Activated T-cell treated with anti-CD3 and anti-CD28 coated beads, Interleukin-2, amount 50 U/mL, for 24 hours (primary cell): ENCODE results near the gene GNAT1.
A peak's percentile ranks its signal among the peaks of the same experiment; 100 is the strongest.

Source experiments
- DNase-seq: peaks from one replicate; pipeline ENCODE4 v3.0.0-alpha.2; 2020
- H3K27ac Mint-ChIP-seq: 2 replicates; pipeline ENCODE4 v1.8.0; 2020; ENCODE audit warnings: mild to moderate bottlenecking, mixed read lengths
- H3K27me3 Mint-ChIP-seq: 2 replicates; pipeline ENCODE4 v1.8.0; 2020; ENCODE audit warnings: mixed read lengths
- H3K36me3 Mint-ChIP-seq: 2 replicates; pipeline ENCODE4 v1.8.0; 2020; ENCODE audit warnings: low read depth, mixed read lengths
- H3K4me1 Mint-ChIP-seq: 2 replicates; pipeline ENCODE4 v1.8.0; 2020; ENCODE audit warnings: low read depth, mixed read lengths
- H3K4me3 Mint-ChIP-seq: 2 replicates; pipeline ENCODE4 v1.8.0; 2020; ENCODE audit warnings: mild to moderate bottlenecking, moderate library complexity, mixed read lengths
- H3K9me3 Mint-ChIP-seq: 2 replicates; pipeline ENCODE4 v1.8.0; 2020; ENCODE audit warnings: mixed read lengths

GNAT1 gene

GRCh38 chr3:50181985-50182384 is 9.4 kb upstream of the GNAT1 start:
- no peak for DNase-seq

GRCh38 chr3:50182533-50183099 is 8.8 kb upstream of the GNAT1 start:
- Mint-ChIP-seq H3K27ac (no peak overlapping the region), H3K4me1 (no peaks in the 10 kb centered on the region), H3K9me3 (no peaks in the 10 kb centered on the region), H3K27me3 (no peaks in the 10 kb centered on the region), H3K36me3 (no peaks in the 10 kb centered on the region), H3K4me3 (no peak overlapping the region)
- DNase-seq = no peak

More at GRCh38 chr3:50181985-50182384, 9.4 kb upstream of the GNAT1 start:
- Mint-ChIP-seq H3K27ac (no peak overlapping the region), H3K4me3 (no peak overlapping the region), H3K36me3 (no peaks in the 10 kb centered on the region), H3K9me3 (no peaks in the 10 kb centered on the region), H3K4me1 (no peaks in the 10 kb centered on the region), H3K27me3 (no peaks in the 10 kb centered on the region)

- DNase-seq = no peak
- H3K9me3 Mint-ChIP-seq = no peaks in the 10 kb centered on the region
- H3K36me3 Mint-ChIP-seq = no peaks in the 10 kb centered on the region
- H3K4me3 Mint-ChIP-seq = no peak overlapping the region
- no peak overlapping the region for H3K27ac Mint-ChIP-seq
- no peaks in the 10 kb centered on the region for H3K4me1 Mint-ChIP-seq
- H3K27me3 Mint-ChIP-seq = no peaks in the 10 kb centered on the region
Measured at GRCh38 chr3:50183755-50184154, 7.7 kb upstream of the GNAT1 start.

GRCh38 chr3:50184242-50184978 is 7.0 kb upstream of the GNAT1 start:
- Mint-ChIP-seq H3K9me3 (no peaks in the 10 kb centered on the region), H3K4me1 (no peaks in the 10 kb centered on the region), H3K27me3 (no peaks in the 10 kb centered on the region), H3K4me3 (no peak overlapping the region), H3K27ac (no peak overlapping the region), H3K36me3 (no peaks in the 10 kb centered on the region)
- no peak for DNase-seq

- no peaks in the 10 kb centered on the region for H3K36me3 Mint-ChIP-seq
- H3K27me3 Mint-ChIP-seq = no peaks in the 10 kb centered on the region
- no peak overlapping the region for H3K27ac Mint-ChIP-seq
- no peaks in the 10 kb centered on the region for H3K9me3 Mint-ChIP-seq
- no peak overlapping the region for H3K4me3 Mint-ChIP-seq
- no peaks in the 10 kb centered on the region for H3K4me1 Mint-ChIP-seq
- no peak for DNase-seq
Measured at GRCh38 chr3:50185230-50185629, 6.2 kb upstream of the GNAT1 start.

- H3K27me3 Mint-ChIP-seq = no peaks in the 10 kb centered on the region
- no peak overlapping the region for H3K27ac Mint-ChIP-seq
- no peaks in the 10 kb centered on the region for H3K9me3 Mint-ChIP-seq
- H3K4me3 Mint-ChIP-seq = no peak overlapping the region
- no peaks in the 10 kb centered on the region for H3K4me1 Mint-ChIP-seq
- no peak for DNase-seq
- no peaks in the 10 kb centered on the region for H3K36me3 Mint-ChIP-seq
Measured at GRCh38 chr3:50186096-50186495, 5.3 kb upstream of the GNAT1 start.

GRCh38 chr3:50187750-50188149 is 3.7 kb upstream of the GNAT1 start:
- H3K9me3 Mint-ChIP-seq = no peaks in the 10 kb centered on the region
- H3K4me3 Mint-ChIP-seq = no peak overlapping the region
- DNase-seq = no peak
- no peak overlapping the region for H3K27ac Mint-ChIP-seq
- H3K36me3 Mint-ChIP-seq = no peaks in the 10 kb centered on the region
- peaks cover 2% of the 10 kb centered on the region for H3K4me1 Mint-ChIP-seq
- peaks cover 3% of the 10 kb centered on the region for H3K27me3 Mint-ChIP-seq

- no peaks in the 10 kb centered on the region for H3K9me3 Mint-ChIP-seq
- H3K4me3 Mint-ChIP-seq = no peak overlapping the region
- H3K4me1 Mint-ChIP-seq = peaks cover 11% of the 10 kb centered on the region
- peak; percentile 46 for DNase-seq
- H3K36me3 Mint-ChIP-seq = no peaks in the 10 kb centered on the region
- H3K27ac Mint-ChIP-seq = no peak overlapping the region
- peaks cover 13% of the 10 kb centered on the region for H3K27me3 Mint-ChIP-seq
Measured at GRCh38 chr3:50189274-50189673, 2.1 kb upstream of the GNAT1 start.

- Mint-ChIP-seq H3K4me3 (no peak overlapping the region), H3K27ac (no peak overlapping the region), H3K9me3 (no peaks in the 10 kb centered on the region), H3K36me3 (no peaks in the 10 kb centered on the region), H3K4me1 (peaks cover 16% of the 10 kb centered on the region), H3K27me3 (peaks cover 19% of the 10 kb centered on the region)
- DNase-seq = no peak
Measured at GRCh38 chr3:50189989-50190388, 1.4 kb upstream of the GNAT1 start.

- no peak overlapping the region for H3K4me3 Mint-ChIP-seq
- H3K27ac Mint-ChIP-seq = no peak overlapping the region
- H3K9me3 Mint-ChIP-seq = no peaks in the 10 kb centered on the region
- no peaks in the 10 kb centered on the region for H3K36me3 Mint-ChIP-seq
- peak; percentile 38 for DNase-seq
- peaks cover 16% of the 10 kb centered on the region for H3K4me1 Mint-ChIP-seq
- H3K27me3 Mint-ChIP-seq = peaks cover 19% of the 10 kb centered on the region
Measured at GRCh38 chr3:50192124-50192523, 714 bp downstream of the GNAT1 start.

- no peak overlapping the region for H3K4me3 Mint-ChIP-seq
- no peak overlapping the region for H3K27ac Mint-ChIP-seq
- peak; percentile 93 for DNase-seq
Measured at GRCh38 chr3:50192689-50193141, 1.3 kb downstream of the GNAT1 start.

GRCh38 chr3:50193286-50193685 is 1.9 kb downstream of the GNAT1 start:
- H3K36me3 Mint-ChIP-seq = no peaks in the 10 kb centered on the region

More at GRCh38 chr3:50192689-50193141, 1.3 kb downstream of the GNAT1 start:
- no peaks in the 10 kb centered on the region for H3K9me3 Mint-ChIP-seq
- no peaks in the 10 kb centered on the region for H3K36me3 Mint-ChIP-seq
- peaks cover 16% of the 10 kb centered on the region for H3K4me1 Mint-ChIP-seq
- peaks cover 19% of the 10 kb centered on the region for H3K27me3 Mint-ChIP-seq

GRCh38 chr3:50193746-50194127 is 2.3 kb downstream of the GNAT1 start:
- no peak overlapping the region for H3K4me3 Mint-ChIP-seq

More at GRCh38 chr3:50193286-50193685, 1.9 kb downstream of the GNAT1 start:
- Mint-ChIP-seq H3K4me3 (no peak overlapping the region), H3K9me3 (no peaks in the 10 kb centered on the region), H3K27me3 (peaks cover 19% of the 10 kb centered on the region), H3K4me1 (peaks cover 16% of the 10 kb centered on the region), H3K27ac (no peak overlapping the region)
- no peak for DNase-seq

GRCh38 chr3:50194128-50194902 is 2.9 kb downstream of the GNAT1 start:
- peak; percentile 89 for DNase-seq
- peaks cover 16% of the 10 kb centered on the region for H3K4me1 Mint-ChIP-seq
- peaks cover 21% of the 10 kb centered on the region for H3K27me3 Mint-ChIP-seq
- H3K36me3 Mint-ChIP-seq = no peaks in the 10 kb centered on the region
- no peaks in the 10 kb centered on the region for H3K9me3 Mint-ChIP-seq
- H3K27ac Mint-ChIP-seq = no peak overlapping the region
- peak overlapping the region; percentile 10 for H3K4me3 Mint-ChIP-seq

More at GRCh38 chr3:50193746-50194127, 2.3 kb downstream of the GNAT1 start:
- Mint-ChIP-seq H3K36me3 (no peaks in the 10 kb centered on the region), H3K9me3 (no peaks in the 10 kb centered on the region), H3K4me1 (peaks cover 16% of the 10 kb centered on the region), H3K27ac (no peak overlapping the region), H3K27me3 (peaks cover 19% of the 10 kb centered on the region)
- DNase-seq = no peak
